ENCODE measurements around the gene MYO5C.

GRCh38 chr15:52278636-52279367, 16.8 kb downstream of the MYO5C start:
- TF ChIP-seq CTCF (IDR thresholded peaks at IDR 0.05): no peak
- TF ChIP-seq POLR2A (IDR thresholded peaks at IDR 0.05): no peak
- no peak for TF ChIP-seq POLR2AphosphoS5 (IDR thresholded peaks at IDR 0.05)

All from transverse colon (tissue), 4 donors.